Measurements from ENCODE around the gene FAM110D.

DNA sequence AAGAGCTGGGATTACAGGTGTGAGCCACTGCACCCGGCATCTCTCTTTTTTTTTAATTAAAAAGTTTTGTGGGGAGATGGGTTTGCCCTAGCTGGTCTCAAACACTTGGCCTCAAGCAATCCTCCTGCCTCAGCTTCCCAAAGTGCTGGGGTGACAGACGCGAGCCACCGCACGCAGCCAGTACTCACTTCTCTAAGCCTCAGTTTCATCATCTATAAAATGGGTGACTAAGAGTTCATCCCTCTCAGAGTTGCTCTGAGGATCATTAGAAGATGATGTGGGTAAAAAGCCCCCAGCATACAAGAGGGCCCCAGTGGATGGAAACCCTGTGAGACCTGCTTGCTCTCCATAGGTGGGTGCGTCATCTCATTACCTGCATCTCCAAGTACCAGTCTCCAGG lies 29.0 kb downstream of the FAM110D start:
- TF ChIP-seq, protein P1, sequence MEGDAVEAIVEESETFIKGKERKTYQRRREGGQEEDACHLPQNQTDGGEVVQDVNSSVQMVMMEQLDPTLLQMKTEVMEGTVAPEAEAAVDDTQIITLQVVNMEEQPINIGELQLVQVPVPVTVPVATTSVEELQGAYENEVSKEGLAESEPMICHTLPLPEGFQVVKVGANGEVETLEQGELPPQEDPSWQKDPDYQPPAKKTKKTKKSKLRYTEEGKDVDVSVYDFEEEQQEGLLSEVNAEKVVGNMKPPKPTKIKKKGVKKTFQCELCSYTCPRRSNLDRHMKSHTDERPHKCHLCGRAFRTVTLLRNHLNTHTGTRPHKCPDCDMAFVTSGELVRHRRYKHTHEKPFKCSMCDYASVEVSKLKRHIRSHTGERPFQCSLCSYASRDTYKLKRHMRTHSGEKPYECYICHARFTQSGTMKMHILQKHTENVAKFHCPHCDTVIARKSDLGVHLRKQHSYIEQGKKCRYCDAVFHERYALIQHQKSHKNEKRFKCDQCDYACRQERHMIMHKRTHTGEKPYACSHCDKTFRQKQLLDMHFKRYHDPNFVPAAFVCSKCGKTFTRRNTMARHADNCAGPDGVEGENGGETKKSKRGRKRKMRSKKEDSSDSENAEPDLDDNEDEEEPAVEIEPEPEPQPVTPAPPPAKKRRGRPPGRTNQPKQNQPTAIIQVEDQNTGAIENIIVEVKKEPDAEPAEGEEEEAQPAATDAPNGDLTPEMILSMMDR (IDR thresholded peaks at IDR 0.05; ENCODE audit: extremely low read depth in 1 of 2, insufficient read depth in 1 of 2, low read depth in 1 of 2, low read length in 2 of 2): no peak
- TF ChIP-seq POLR2A (IDR thresholded peaks at IDR 0.05; ENCODE audit: low read depth, low read length): no peak
- TF ChIP-seq POLR2AphosphoS5 (IDR thresholded peaks at IDR 0.05; ENCODE audit: insufficient read depth, low read depth, low read length): no peak
- TF ChIP-seq MAX (IDR thresholded peaks at IDR 0.05; ENCODE audit: insufficient read depth, insufficient read length): no peak
- TF ChIP-seq EZH2 (IDR thresholded peaks at IDR 0.05; ENCODE audit: borderline replicate concordance, low read depth, low read length, severe bottlenecking): no peak
- no peak for TF ChIP-seq FOS (IDR thresholded peaks at IDR 0.05; ENCODE audit: borderline replicate concordance, insufficient read depth, low read length)
- no peak for TF ChIP-seq JUN (IDR thresholded peaks at IDR 0.05; ENCODE audit: borderline replicate concordance, insufficient read depth, insufficient read length, low read depth)
- no peak for TF ChIP-seq MYC (IDR thresholded peaks at IDR 0.05; ENCODE audit: low read depth, low read length)

All from endothelial cell of umbilical vein (primary cell).